Measurements from ENCODE around the gene WDR59.
A peak's percentile ranks its signal among the peaks of the same experiment; 100 is the strongest.
"Not testable (repeated sequence)": the region's sequence is repeated elsewhere in the genome, so short reads cannot be mapped to it uniquely, and the experiment has no call there.

WDR59 gene

DNA sequence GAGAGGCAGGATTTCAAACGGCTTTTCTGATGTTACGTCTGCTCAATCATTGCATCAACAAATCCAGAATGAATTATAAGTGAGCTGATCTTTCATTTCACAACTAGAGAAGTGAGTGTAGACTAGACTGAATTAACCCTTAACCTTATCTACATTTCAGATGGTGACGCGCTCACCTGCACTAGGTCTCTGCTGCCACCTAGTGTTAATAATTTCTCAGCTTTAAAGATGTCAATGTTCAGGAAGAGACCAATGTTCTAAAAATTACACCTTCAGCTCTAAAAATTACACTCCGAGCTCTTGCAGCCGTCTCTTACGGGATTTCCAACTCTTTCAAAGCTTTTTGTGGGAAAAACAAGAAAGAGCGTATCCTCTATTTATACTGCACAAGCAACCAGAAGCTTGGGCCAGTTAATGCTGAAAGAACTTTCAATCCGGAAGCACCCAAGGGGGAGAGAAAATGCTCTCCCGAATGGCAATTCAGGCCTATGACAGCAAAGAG, 122.1 kb downstream of the WDR59 start:
- peak; percentile 8 for DNase-seq (ENCODE audit: low read depth, low spot score)

- DNase-seq (ENCODE audit: low read depth, low spot score): no peak
Measured at GRCh38 chr16:74852500-74852875, 132.4 kb downstream of the WDR59 start.

DNA sequence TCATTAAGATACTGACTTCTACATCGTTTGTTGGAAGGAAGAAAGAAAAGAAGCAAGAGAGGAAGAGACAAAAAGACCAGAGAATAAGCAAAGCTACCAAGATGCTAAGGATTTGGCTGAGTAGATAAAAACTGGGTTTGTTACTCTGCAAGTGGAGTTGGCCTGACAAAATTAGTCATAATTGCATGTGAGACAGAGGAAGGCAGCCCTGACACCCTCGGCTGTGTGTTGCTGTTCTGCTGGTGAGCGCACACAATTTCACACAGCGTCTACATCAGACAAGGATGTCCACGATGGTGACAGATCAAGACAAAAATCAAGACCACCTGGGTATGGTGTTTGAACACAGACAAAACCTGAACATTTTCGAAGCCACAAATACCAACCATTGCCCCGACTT, 134.9 kb downstream of the WDR59 start:
- no peak for DNase-seq (ENCODE audit: low read depth, low spot score)

DNA sequence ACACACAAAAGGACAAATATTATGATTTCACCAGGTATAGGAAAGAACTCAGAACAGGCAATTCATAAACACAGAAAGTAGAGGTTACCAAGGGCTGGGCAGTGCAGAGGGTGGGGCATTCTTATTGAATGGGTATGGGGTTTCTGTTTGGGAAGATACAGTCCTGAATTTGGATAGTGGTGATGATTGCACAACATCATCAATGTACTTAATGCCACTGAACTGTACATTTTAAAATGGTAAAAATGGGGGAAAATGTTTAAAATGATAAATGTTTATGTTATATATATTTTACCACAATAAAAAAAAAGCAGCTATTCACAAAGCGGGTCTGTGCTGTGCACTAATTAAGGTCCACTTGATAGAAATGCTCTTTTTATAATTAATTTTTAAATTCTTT, 137.7 kb downstream of the WDR59 start:
- DNase-seq (ENCODE audit: low read depth, low spot score): no peak

DNA sequence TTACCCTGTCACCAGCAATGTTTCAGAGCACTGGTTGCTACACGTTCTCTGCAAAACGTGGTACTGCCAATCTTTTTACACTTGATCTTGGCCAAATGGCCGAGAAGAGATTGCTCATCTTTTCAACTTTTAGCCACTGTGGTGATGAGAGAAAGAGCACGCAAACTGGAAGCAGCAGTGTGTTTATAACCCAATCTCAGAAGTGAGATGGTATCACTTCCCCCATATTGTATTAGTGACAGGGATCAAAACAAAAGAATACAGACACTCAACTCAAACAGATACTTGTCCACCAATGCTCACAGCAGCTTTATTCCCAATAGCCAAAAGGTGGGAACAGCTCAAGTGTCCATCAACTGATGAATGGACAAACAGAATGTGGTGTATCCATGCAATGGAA, 138.2 kb downstream of the WDR59 start:
- no peak for DNase-seq (ENCODE audit: low read depth, low spot score)

DNA sequence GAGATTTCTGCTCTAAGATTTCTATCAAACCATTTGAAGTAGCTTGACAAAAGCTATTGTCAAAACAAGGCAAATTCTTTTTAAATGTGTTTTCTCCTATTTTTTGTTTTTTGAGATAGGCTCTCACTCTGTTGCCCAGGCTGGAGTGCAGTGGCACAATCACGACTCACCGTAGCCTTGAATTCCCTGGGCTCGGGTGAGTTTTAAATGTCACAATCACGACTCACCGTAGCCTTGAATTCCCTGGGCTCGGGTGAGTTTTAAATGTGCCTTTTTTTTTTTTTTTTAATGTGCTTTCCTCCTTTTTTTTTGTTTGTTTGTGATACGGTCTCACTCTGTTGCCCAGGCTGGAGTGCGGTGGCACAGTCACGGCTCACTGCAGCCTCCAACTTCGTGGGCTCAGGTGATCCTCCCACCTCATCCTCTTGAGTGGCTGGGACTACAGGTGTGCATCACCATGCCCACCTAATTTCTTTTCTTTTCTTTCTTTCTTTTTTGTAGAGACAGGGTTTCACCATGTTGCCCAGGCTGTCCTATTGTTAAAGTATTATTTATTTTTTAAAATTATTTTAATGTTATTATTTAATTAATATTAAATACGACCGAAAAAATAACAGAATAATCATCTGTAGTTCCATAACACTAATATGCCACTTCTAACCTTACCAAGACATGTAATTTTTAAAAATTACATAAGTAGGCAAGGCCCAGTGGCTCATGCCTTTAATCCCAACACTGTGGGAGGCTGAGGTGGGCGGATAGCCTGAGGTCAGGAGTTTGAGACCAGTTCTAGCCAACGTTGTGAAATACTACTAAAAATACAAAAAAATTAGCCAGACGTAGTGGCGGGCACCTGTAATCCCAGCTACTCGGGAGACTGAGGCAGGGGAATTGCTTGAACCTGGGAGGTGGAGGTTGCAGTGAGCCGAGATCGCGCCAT, 140.6 kb downstream of the WDR59 start:
- no peak for DNase-seq (ENCODE audit: low read depth, low spot score)

DNA sequence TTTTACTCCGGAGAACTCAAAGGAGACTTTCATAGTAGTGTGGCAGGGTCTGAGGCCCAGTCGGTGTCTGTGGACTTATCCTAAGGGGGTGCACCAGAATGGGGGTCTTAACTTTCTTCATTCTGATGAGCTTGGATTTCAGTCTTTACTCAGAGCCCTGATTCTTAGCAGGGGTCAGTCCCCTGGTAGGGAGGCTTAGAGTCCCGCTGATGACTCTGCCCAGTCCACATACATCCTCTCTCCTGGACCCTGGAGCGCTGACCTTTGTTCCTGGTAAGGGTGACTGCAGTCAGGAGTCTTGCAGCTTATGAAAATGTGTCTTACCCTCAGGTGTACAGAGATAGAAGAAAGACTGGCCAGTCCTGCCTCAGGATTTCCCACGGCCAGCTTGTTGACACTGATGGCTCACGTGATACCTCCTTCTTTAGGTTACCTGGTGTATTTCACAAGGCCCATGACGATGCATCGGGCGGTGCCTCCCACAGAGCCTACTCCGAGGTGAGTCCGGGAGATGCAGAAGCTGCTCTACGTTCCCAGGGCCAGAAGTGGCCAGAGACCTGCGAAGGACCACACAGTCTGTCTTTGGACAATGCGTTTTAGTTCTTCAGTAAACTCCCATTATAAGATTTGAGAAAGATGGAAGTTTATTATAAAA, 141.4 kb downstream of the WDR59 start:
- DNase-seq (ENCODE audit: low read depth, low spot score): not testable (repeated sequence)

- DNase-seq (ENCODE audit: low read depth, low spot score): no peak
Measured at GRCh38 chr16:74842413-74842812, 142.5 kb downstream of the WDR59 start.

DNA sequence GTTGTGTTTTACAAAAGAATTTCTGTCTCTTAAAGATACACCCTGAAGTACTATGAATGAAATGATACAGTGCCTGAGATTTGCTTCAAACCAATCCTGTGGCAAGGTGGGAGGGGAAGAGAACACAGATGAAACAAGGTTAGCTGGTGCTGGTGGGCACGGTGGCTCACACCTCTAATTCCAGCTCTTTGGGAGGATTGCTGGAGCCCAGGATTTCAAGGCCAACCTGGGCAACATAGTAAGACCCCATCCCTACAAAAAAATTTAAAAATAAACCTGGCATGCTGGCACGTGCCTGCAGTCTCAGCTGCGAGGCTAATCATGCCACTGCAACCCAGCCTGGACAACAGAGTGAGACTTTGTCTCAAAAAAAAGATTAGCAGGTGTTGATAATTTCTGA, 143.0 kb downstream of the WDR59 start:
- no peak for DNase-seq (ENCODE audit: low read depth, low spot score)

GRCh38 chr16:74841469-74841868, 143.5 kb downstream of the WDR59 start:
- no peak for DNase-seq (ENCODE audit: low read depth, low spot score)

DNA sequence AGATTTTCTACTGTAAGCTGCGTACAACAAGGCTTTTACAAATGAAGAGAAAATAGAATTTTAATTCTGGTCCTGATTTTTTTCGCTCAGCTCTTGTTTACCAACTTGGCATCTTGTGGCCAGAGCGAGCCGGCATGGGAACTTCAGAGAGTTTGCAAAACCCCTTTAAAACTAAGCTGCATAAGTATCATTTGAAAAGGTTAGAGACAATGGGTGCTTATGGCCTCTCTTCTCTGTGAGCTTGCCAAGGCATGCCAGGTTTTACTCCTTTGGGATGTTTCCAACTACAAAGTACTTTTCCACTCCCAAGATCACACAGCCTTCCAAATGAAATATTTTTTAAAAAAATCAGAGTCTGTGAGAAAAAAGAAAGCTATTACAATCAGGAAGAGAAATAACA, 147.9 kb downstream of the WDR59 start:
- DNase-seq (ENCODE audit: low read depth, low spot score): no peak

DNA sequence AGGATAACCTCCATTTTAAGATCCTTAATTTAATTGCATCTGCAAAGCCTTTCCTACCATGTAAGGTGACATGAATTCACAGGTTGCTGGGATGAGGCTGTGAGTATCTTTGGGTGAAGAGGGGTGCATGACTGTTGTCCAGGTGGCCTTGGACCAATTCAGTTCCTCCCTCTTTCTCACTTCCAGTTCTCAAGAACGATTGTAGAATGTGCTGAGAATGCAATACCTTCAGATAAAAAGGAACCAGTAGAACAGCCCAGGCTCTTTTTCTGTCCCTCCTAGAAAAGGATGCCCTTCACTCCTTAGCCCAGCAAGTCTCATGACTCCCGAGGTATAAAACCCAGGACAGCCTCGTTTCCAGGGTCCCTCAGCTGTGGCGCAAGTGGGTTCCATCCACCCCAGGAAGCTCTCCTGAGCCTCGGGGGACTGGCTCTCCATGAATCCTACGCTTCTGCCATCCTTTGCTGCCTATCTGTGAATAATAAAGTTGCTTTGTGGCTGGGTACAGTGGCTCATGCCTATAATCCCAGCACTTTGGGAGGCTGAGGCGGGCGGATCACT, 148.7 kb downstream of the WDR59 start:
- DNase-seq (ENCODE audit: low read depth, low spot score): no peak

- no peak for DNase-seq (ENCODE audit: low read depth, low spot score)
Measured at GRCh38 chr16:74832228-74832627, 152.7 kb downstream of the WDR59 start.

GRCh38 chr16:74831467-74831866, 153.5 kb downstream of the WDR59 start:
- DNase-seq (ENCODE audit: low read depth, low spot score): no peak

- no peak for DNase-seq (ENCODE audit: low read depth, low spot score)
Measured at GRCh38 chr16:74830648-74831047, 154.3 kb downstream of the WDR59 start.

GRCh38 chr16:74829637-74830036, 155.3 kb downstream of the WDR59 start:
- DNase-seq (ENCODE audit: low read depth, low spot score): no peak

DNA sequence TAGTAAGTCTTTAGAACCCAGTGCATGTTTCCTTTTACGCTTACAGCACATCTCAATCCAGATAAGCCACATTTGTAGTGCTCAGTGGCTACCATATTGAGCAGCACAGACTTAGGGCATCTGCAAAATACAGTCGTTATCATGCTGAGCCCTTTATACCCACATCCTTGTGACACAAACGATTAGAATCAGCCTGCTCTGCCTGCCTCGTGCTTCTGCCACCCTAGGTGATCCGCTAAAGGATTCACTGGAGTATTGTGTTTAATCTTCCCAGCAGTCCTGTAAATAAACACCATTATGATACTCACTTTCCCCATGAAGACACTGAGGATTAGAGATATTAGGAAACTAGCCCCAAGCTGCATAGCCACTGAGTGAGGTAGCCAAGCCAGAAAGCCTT, 159.0 kb downstream of the WDR59 start:
- no peak for DNase-seq (ENCODE audit: low read depth, low spot score)

GRCh38 chr16:74825016-74825415, 159.9 kb downstream of the WDR59 start:
- no peak for DNase-seq (ENCODE audit: low read depth, low spot score)

Data from brain pericyte (primary cell).